Activated naive CD4-positive, alpha-beta T cell treated with anti-CD3 and anti-CD28 coated beads for 36 hours (primary cell): ENCODE measurements around the gene FAM227B. TPM values are rescaled to one million over a fixed set of nuclear protein-coding genes. Genes with fewer than 3 reads are reported as not detected.
"Not testable (repeated sequence)": the region's sequence is repeated elsewhere in the genome, so short reads cannot be mapped to it uniquely, and the experiment has no call there.

Source experiments
- CTCF ChIA-PET: fragments of 350-600 bp; sonication (Branson Sonifier 250); formaldehyde crosslinking; loops from one replicate; lab custom pipeline; 2021; ENCODE audit warnings: antibody characterized with exemption; lab: Charles Lee
- DNase-seq: peaks from one replicate; pipeline ENCODE4 v3.0.0-alpha.2; 2020
- H3K27ac Mint-ChIP-seq: one replicate; pipeline ENCODE4 v1.8.0; 2021; ENCODE audit warnings: mild to moderate bottlenecking, mixed read lengths
- H3K27me3 Mint-ChIP-seq: one replicate; pipeline ENCODE4 v1.8.0; 2021; ENCODE audit warnings: low read depth, mixed read lengths
- H3K36me3 Mint-ChIP-seq: one replicate; pipeline ENCODE4 v1.8.0; 2021; ENCODE audit warnings: low read depth, mixed read lengths
- H3K4me1 Mint-ChIP-seq: one replicate; pipeline ENCODE4 v1.8.0; 2021; ENCODE audit warnings: low read depth, mixed read lengths
- H3K4me3 Mint-ChIP-seq: one replicate; pipeline ENCODE4 v1.8.0; 2021; ENCODE audit warnings: mild to moderate bottlenecking, moderate library complexity, mixed read lengths
- H3K9me3 Mint-ChIP-seq: one replicate; pipeline ENCODE4 v1.8.0; 2021; ENCODE audit warnings: mixed read lengths
- intact Hi-C: fragments of 100-400 bp; cut with micrococcal nuclease; formaldehyde crosslinking; loops from one replicate; pipeline ENCODE4 v1.15.1; 2023
- total RNA-seq, 2 experiments: library from RNA; stranded (reverse); gene quantifications; one replicate each; pipeline ENCODE4 v1.2.3, GENCODE V29; 2021

Gene FAM227B
- total RNA-seq, 2 experiments from 2014 or later, result 2.0 to 2.8 TPM

- DNase-seq, H3K9me3 Mint-ChIP-seq, H3K4me3 Mint-ChIP-seq, intact Hi-C loops, H3K36me3 Mint-ChIP-seq, H3K27ac Mint-ChIP-seq, CTCF ChIA-PET, H3K4me1 Mint-ChIP-seq, H3K27me3 Mint-ChIP-seq: not testable (repeated sequence)
Observed at GRCh38 chr15:49478021-49478420, 142.6 kb downstream of the FAM227B start.

GRCh38 chr15:49473031-49473430 is 147.6 kb downstream of the FAM227B start:
- Mint-ChIP-seq H3K27me3 (no peaks in the 10 kb centered on the region), H3K27ac (no peak overlapping the region), H3K4me1 (peaks cover 3% of the 10 kb centered on the region), H3K9me3 (no peaks in the 10 kb centered on the region), H3K36me3 (no peaks in the 10 kb centered on the region), H3K4me3 (no peak overlapping the region)
- intact Hi-C loops, result loop anchor here (5.0 kb wide), 1 partner anchor 529 kb away; no protein-coding TSS in a partner anchor
- CTCF ChIA-PET, result interaction anchor here (1.6 kb wide), 1 partner anchor 49 kb away, joined by 3 read pairs; no protein-coding TSS in a partner anchor
- no peak for DNase-seq

- H3K9me3 Mint-ChIP-seq, result no peaks in the 10 kb centered on the region
- DNase-seq, result no peak
- H3K4me1 Mint-ChIP-seq, result peaks cover 3% of the 10 kb centered on the region
- H3K27me3 Mint-ChIP-seq, result no peaks in the 10 kb centered on the region
- no peak overlapping the region for H3K4me3 Mint-ChIP-seq
- H3K36me3 Mint-ChIP-seq, result no peaks in the 10 kb centered on the region
- CTCF ChIA-PET, result interaction anchor here (0.8 to 1.8 kb wide), 3 partner anchors 49 to 672 kb away, joined by 3 to 7 read pairs (median 3); no protein-coding TSS in a partner anchor
- intact Hi-C loops, result loop anchor here (5.0 kb wide), 1 partner anchor 530 kb away; no protein-coding TSS in a partner anchor
- H3K27ac Mint-ChIP-seq, result no peak overlapping the region
Observed at GRCh38 chr15:49472338-49472737, 148.3 kb downstream of the FAM227B start.

- no peaks in the 10 kb centered on the region for H3K36me3 Mint-ChIP-seq
- H3K4me3 Mint-ChIP-seq, result no peak overlapping the region
- CTCF ChIA-PET, result interaction anchor here (0.7 to 1.8 kb wide), 4 partner anchors 50 to 673 kb away, joined by 3 to 7 read pairs (median 3); no protein-coding TSS in a partner anchor
- H3K27ac Mint-ChIP-seq, result no peak overlapping the region
- no peaks in the 10 kb centered on the region for H3K27me3 Mint-ChIP-seq
- H3K4me1 Mint-ChIP-seq, result peaks cover 3% of the 10 kb centered on the region
- H3K9me3 Mint-ChIP-seq, result no peaks in the 10 kb centered on the region
- DNase-seq, result peak; percentile 13
- intact Hi-C loops, result loop anchor here (2.0 to 5.0 kb wide), 2 partner anchors 531 to 673 kb away; no protein-coding TSS in a partner anchor
Observed at GRCh38 chr15:49471733-49472132, 148.9 kb downstream of the FAM227B start.

- intact Hi-C loops, result loop anchor here (2.0 to 5.0 kb wide), 2 partner anchors 531 to 674 kb away; no protein-coding TSS in a partner anchor
- not testable (repeated sequence) for H3K36me3 Mint-ChIP-seq, H3K27ac Mint-ChIP-seq, H3K27me3 Mint-ChIP-seq, H3K4me3 Mint-ChIP-seq, H3K4me1 Mint-ChIP-seq, H3K9me3 Mint-ChIP-seq
- CTCF ChIA-PET, result interaction anchor here (0.6 to 1.8 kb wide), 4 partner anchors 37 to 580 kb away, joined by 3 to 7 read pairs (median 4); no protein-coding TSS in a partner anchor
- peak; percentile 60 for DNase-seq
Observed at GRCh38 chr15:49471248-49471647, 149.4 kb downstream of the FAM227B start.

GRCh38 chr15:49468481-49468839 is 152.2 kb downstream of the FAM227B start:
- Mint-ChIP-seq H3K4me3 (no peak overlapping the region), H3K4me1 (peaks cover 3% of the 10 kb centered on the region), H3K9me3 (no peaks in the 10 kb centered on the region), H3K36me3 (no peaks in the 10 kb centered on the region), H3K27ac (no peak overlapping the region), H3K27me3 (no peaks in the 10 kb centered on the region)
- CTCF ChIA-PET, result interaction anchor here (0.6 kb wide), 1 partner anchor 868 kb away, joined by 4 read pairs; no protein-coding TSS in a partner anchor
- intact Hi-C loops, result no loop called here
- DNase-seq, result no peak

GRCh38 chr15:49467746-49468480 is 152.7 kb downstream of the FAM227B start:
- Mint-ChIP-seq H3K4me1 (peaks cover 3% of the 10 kb centered on the region), H3K9me3 (no peaks in the 10 kb centered on the region), H3K27me3 (no peaks in the 10 kb centered on the region), H3K4me3 (no peak overlapping the region), H3K27ac (no peak overlapping the region), H3K36me3 (no peaks in the 10 kb centered on the region)
- DNase-seq, result no peak
- CTCF ChIA-PET, result interaction anchor here (0.6 kb wide), 1 partner anchor 869 kb away, joined by 4 read pairs; no protein-coding TSS in a partner anchor
- intact Hi-C loops, result no loop called here

GRCh38 chr15:49466119-49466518 is 154.5 kb downstream of the FAM227B start:
- no peak overlapping the region for H3K4me3 Mint-ChIP-seq
- H3K9me3 Mint-ChIP-seq, result no peaks in the 10 kb centered on the region
- H3K36me3 Mint-ChIP-seq, result no peaks in the 10 kb centered on the region
- CTCF ChIA-PET, result no interaction called here
- no peaks in the 10 kb centered on the region for H3K4me1 Mint-ChIP-seq
- no peak overlapping the region for H3K27ac Mint-ChIP-seq
- no peak for DNase-seq
- intact Hi-C loops, result no loop called here
- no peaks in the 10 kb centered on the region for H3K27me3 Mint-ChIP-seq

GRCh38 chr15:49464522-49464921 is 156.1 kb downstream of the FAM227B start:
- CTCF ChIA-PET, result no interaction called here

GRCh38 chr15:49462232-49462844 is 158.3 kb downstream of the FAM227B start:
- H3K27me3 Mint-ChIP-seq, result peaks cover 2% of the 10 kb centered on the region
- CTCF ChIA-PET, result no interaction called here
- no peaks in the 10 kb centered on the region for H3K36me3 Mint-ChIP-seq
- DNase-seq, result no peak
- H3K9me3 Mint-ChIP-seq, result no peaks in the 10 kb centered on the region
- H3K27ac Mint-ChIP-seq, result no peak overlapping the region
- intact Hi-C loops, result no loop called here
- H3K4me1 Mint-ChIP-seq, result no peaks in the 10 kb centered on the region
- H3K4me3 Mint-ChIP-seq, result no peak overlapping the region

More at GRCh38 chr15:49464522-49464921, 156.1 kb downstream of the FAM227B start:
- DNase-seq, result no peak
- Mint-ChIP-seq H3K9me3 (no peaks in the 10 kb centered on the region), H3K4me1 (no peaks in the 10 kb centered on the region), H3K27me3 (peaks cover 2% of the 10 kb centered on the region), H3K36me3 (no peaks in the 10 kb centered on the region), H3K27ac (no peak overlapping the region), H3K4me3 (no peak overlapping the region)
- intact Hi-C loops, result no loop called here

GRCh38 chr15:49460411-49460941 is 160.1 kb downstream of the FAM227B start:
- no peaks in the 10 kb centered on the region for H3K9me3 Mint-ChIP-seq
- H3K36me3 Mint-ChIP-seq, result no peaks in the 10 kb centered on the region
- CTCF ChIA-PET, result interaction anchor here (0.5 kb wide), 1 partner anchor 80 kb away, joined by 3 read pairs; no protein-coding TSS in a partner anchor
- DNase-seq, result no peak
- intact Hi-C loops, result no loop called here
- H3K27me3 Mint-ChIP-seq, result peaks cover 2% of the 10 kb centered on the region
- no peak overlapping the region for H3K27ac Mint-ChIP-seq
- H3K4me1 Mint-ChIP-seq, result no peaks in the 10 kb centered on the region
- no peak overlapping the region for H3K4me3 Mint-ChIP-seq

GRCh38 chr15:49458145-49458544 is 162.5 kb downstream of the FAM227B start:
- H3K4me3 Mint-ChIP-seq, result no peak overlapping the region
- DNase-seq, result no peak
- H3K36me3 Mint-ChIP-seq, result no peaks in the 10 kb centered on the region
- CTCF ChIA-PET, result no interaction called here
- no peaks in the 10 kb centered on the region for H3K9me3 Mint-ChIP-seq
- no peaks in the 10 kb centered on the region for H3K4me1 Mint-ChIP-seq
- no peak overlapping the region for H3K27ac Mint-ChIP-seq
- H3K27me3 Mint-ChIP-seq, result peaks cover 4% of the 10 kb centered on the region
- intact Hi-C loops, result no loop called here
